Thymus (tissue), 11 donors: ENCODE measurements around the gene BTNL2. TPM values are rescaled to one million over a fixed set of nuclear protein-coding genes. Genes with fewer than 3 reads are reported as not detected.
"Not testable (repeated sequence)": the region's sequence is repeated elsewhere in the genome, so short reads cannot be mapped to it uniquely, and the experiment has no call there.

ENCODE experiments used
- DNase-seq, 9 donors: peaks; one replicate each; pipeline ENCODE4 v3.0.0-alpha.2; 2013; ENCODE audit warnings: low spot score in 9 of 9, low read depth in 6 of 9, missing footprints in 1 of 9
- H3K27ac ChIP-seq, 2 donors: one replicate each; pipeline ENCODE4 v1.5.1; 2013; ENCODE audit warnings: control low read depth in 1 of 2, low read depth in 1 of 2, low read length in 1 of 2, mild to moderate bottlenecking in 1 of 2, moderate library complexity in 1 of 2
- H3K27me3 ChIP-seq, 2 donors: one replicate each; pipeline ENCODE4 v1.5.1; 2013; ENCODE audit warnings: low read length in 1 of 2; ENCODE audit not compliant: control insufficient read depth in 2 of 2, insufficient read depth in 1 of 2
- H3K36me3 ChIP-seq, 2 donors: one replicate each; pipeline ENCODE4 v1.5.1; 2013; ENCODE audit warnings: low read length in 1 of 2, mild to moderate bottlenecking in 1 of 2, moderate library complexity in 1 of 2; ENCODE audit not compliant: control insufficient read depth in 2 of 2, insufficient read depth in 2 of 2
- H3K4me1 ChIP-seq, 2 donors: one replicate each; pipeline ENCODE4 v1.5.1; 2013; ENCODE audit warnings: low read length in 2 of 2; ENCODE audit not compliant: control insufficient read depth in 2 of 2, insufficient read depth in 2 of 2
- H3K4me3 ChIP-seq, 2 donors: one replicate each; pipeline ENCODE4 v1.5.1; 2013; ENCODE audit warnings: low read length in 2 of 2, control low read depth in 1 of 2, mild to moderate bottlenecking in 1 of 2
- H3K9me3 ChIP-seq, 2 donors: one replicate each; pipeline ENCODE4 v1.5.1; 2013; ENCODE audit warnings: low read length in 1 of 2, mild to moderate bottlenecking in 1 of 2; ENCODE audit not compliant: control insufficient read depth in 2 of 2, insufficient read depth in 1 of 2
- WGBS: extraction: QIAGEN DNeasy Blood & Tissue Kit; methylation state at CpG from one replicate; pipeline ENCODE4 v1.1.7; 2013; 5-methylcytosine and 5-hydroxymethylcytosine counted together
- polyA plus RNA-seq: library from polyadenylated mRNA; stranded (reverse); fragments of 200-250 nt; gene quantifications from one replicate; pipeline ENCODE4 v1.2.3, GENCODE V29; 2013
- total RNA-seq: library from RNA; stranded (reverse); fragments of 120-200 nt; gene quantifications from one replicate; pipeline ENCODE4 v1.2.4, GENCODE V29; 2013
- donor health status: healthy.

The BTNL2 gene
- total and polyA plus RNA-seq, 2 donors: not detected

DNA sequence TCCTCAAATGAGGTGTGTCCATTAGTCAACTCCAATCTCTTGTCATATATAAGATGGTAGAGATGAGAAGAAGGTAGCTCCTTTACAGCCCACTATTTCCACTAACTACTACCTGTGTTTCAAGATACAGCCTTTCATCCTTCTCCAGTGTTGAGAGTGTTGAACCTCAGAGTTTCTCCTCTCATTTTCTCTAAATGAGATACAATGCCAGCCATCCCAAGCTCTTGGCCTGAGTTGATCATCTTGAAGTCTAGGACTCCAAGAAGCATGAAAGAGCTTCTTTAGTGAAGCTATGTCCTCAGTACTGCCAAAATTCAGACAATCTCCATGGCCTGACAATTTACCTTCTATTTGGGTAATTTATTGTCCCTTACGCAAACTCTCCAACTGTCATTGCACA, 32.2 kb upstream of the BTNL2 start:
- Histone ChIP-seq H3K36me3 (peaks cover 0 to 13% of the 10 kb centered on the region in 2 donors), H3K4me1 (peaks cover 0 to 8% of the 10 kb centered on the region in 2 donors), H3K4me3 (no peak overlapping the region), H3K27ac (peak overlapping the region in 1 of 2 donors; percentile 44), H3K9me3 (no peaks in the 10 kb centered on the region), H3K27me3 (no peaks in the 10 kb centered on the region)
- no peak for DNase-seq
- WGBS: 91% methylated on average over 1 of the region's 1 CpG

DNA sequence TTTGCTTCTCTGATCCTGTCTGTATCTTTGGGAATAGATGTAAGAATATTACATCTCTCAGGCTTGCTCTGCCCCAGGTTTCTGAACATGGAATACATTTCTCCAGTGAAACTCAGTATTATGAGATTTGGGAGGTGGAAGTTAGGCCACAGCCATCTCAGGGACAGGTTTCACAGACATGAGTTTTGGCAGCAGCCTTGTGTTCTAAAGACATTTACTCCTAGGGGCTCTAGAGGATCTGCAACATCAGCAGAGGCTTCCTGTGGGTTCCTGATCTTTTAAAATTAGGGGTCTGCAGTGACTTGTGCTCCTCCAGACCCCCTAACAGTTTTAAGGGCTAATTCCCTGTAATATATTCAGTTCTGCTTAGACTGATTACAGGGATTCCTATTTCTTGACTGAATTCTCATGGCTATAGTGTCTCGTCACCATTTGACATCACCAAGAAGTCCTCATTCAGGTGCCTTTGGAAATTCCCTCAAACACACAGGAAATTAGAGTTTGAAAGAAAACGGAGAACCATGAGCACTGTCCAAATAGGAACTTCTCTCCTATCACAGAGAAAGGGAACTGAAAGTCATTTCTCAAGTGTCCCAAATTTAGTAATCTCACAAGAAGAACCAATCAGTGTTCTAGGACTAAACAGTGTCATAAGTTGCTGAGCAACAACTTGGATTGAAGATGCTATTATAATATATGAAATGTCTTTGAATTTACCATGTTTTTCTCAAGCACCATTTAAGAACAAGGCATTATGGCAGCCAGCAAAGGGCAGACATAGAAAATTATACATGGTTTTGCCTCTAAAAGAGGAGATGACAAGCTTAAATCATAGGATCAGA, 30.2 kb upstream of the BTNL2 start:
- H3K36me3 ChIP-seq: peaks cover 0 to 4% of the 10 kb centered on the region in 2 donors
- H3K27me3 ChIP-seq: no peaks in the 10 kb centered on the region
- H3K4me3 ChIP-seq: no peak overlapping the region
- peaks cover 0 to 8% of the 10 kb centered on the region in 2 donors for H3K4me1 ChIP-seq
- H3K27ac ChIP-seq: peak overlapping the region; percentile 75 to 77
- no peaks in the 10 kb centered on the region for H3K9me3 ChIP-seq
- WGBS: 38% methylated on average over 2 of the region's 2 CpGs
- peak in 3 of 9 donors; percentile 15 to 56 (median 21) for DNase-seq

DNA sequence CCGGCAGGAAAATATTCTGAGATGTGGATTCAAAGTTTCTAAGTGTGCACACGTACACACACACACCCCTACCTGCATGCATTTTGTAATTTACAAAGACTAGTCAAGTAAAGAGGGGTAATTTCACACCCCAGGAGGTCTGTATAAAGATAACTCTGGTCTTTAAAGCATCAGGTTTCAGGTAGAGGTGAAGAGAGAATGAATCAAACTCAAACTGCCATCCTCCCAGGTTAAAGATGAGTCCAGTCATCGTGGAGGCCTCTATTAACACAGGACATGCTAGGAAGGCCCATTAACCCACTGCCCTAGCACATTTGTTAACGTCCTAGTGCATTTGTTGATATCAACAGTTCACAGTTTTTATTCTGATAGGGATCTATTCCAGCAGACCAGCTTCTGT, 29.2 kb upstream of the BTNL2 start:
- 94% methylated on average over 4 of the region's 4 CpGs for whole genome bisulfite sequencing
- H3K4me3 ChIP-seq: no peak overlapping the region
- no peaks in the 10 kb centered on the region for H3K36me3 ChIP-seq
- H3K9me3 ChIP-seq: no peaks in the 10 kb centered on the region
- H3K4me1 ChIP-seq: peaks cover 0 to 6% of the 10 kb centered on the region in 2 donors
- H3K27ac ChIP-seq: peak overlapping the region in 1 of 2 donors; percentile 20
- no peak for DNase-seq
- no peaks in the 10 kb centered on the region for H3K27me3 ChIP-seq

DNA sequence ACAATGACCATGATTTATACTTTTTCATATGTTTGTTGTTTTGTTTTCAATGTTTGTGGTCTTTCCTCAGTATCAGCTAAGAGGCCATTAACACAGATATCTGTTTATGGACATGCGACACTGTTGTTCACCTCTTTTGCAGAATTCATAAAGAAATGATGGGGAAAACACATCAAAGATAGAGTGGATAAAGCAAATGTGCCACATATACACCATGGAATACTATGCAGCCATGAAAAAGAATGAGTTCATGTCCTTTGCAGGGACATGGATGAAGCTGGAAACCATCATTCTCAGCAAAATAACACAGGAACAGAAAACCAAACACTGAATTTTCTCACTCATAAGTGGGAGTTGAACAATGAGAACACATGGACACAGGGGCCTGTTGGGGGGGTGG, 27.0 kb upstream of the BTNL2 start:
- WGBS: 99% methylated on average over 1 of the region's 1 CpG

DNA sequence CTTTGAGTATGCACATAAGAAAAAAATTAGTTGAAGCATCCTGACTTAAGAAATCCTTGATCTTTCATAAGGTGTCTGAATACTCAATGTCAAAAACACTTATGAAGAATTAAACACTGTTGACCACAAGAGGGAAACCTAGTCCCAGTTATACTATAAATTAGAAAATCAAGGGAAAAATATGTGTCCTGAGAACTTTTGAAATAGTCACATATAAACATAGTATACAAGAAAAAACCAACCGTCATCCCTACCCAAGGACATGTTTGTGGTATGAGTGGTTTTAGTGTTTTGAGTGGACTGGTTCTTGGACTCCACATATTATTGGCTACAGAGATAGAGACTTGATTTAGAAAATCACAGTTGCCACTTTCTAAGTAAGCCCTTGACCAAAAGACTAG, 25.1 kb upstream of the BTNL2 start:
- H3K4me1 ChIP-seq: peaks cover 0 to 2% of the 10 kb centered on the region in 2 donors
- 8% methylated on average over 1 of the region's 1 CpG for WGBS

More for the DNA sequence above, 27.0 kb upstream of the BTNL2 start:
- H3K27me3 ChIP-seq, H3K4me1 ChIP-seq, H3K4me3 ChIP-seq, H3K9me3 ChIP-seq, H3K36me3 ChIP-seq, H3K27ac ChIP-seq, DNase-seq: not testable (repeated sequence)

DNA sequence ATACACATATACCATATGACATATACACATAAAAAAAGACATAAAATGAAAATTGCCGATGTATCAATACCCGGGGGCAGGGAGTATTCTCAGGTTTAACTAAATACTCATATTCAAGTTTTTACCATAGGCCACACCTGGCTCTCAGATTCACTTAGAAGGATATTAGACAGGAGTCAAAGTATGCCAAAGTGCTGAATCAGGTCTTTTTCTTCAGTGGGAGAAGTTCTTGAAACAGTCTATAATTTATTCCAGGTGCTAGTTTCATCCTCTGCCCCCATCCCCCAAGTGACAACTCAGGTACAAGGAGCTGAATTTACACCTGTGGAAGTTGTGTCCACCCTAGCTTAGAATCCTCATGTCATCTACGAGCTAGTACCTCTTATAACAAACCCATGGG, 24.2 kb upstream of the BTNL2 start:
- Histone ChIP-seq H3K36me3 (no peaks in the 10 kb centered on the region), H3K4me3 (no peak overlapping the region), H3K27ac (no peak overlapping the region), H3K27me3 (no peaks in the 10 kb centered on the region), H3K9me3 (no peaks in the 10 kb centered on the region), H3K4me1 (no peaks in the 10 kb centered on the region)
- no peak for DNase-seq
- WGBS: 94% methylated on average over 3 of the region's 3 CpGs

More for the DNA sequence above, 25.1 kb upstream of the BTNL2 start:
- H3K9me3 ChIP-seq: no peaks in the 10 kb centered on the region
- DNase-seq: peak in 1 of 9 donors; percentile 38
- H3K27ac ChIP-seq: no peak overlapping the region
- H3K27me3 ChIP-seq: no peaks in the 10 kb centered on the region
- no peaks in the 10 kb centered on the region for H3K36me3 ChIP-seq
- no peak overlapping the region for H3K4me3 ChIP-seq

DNA sequence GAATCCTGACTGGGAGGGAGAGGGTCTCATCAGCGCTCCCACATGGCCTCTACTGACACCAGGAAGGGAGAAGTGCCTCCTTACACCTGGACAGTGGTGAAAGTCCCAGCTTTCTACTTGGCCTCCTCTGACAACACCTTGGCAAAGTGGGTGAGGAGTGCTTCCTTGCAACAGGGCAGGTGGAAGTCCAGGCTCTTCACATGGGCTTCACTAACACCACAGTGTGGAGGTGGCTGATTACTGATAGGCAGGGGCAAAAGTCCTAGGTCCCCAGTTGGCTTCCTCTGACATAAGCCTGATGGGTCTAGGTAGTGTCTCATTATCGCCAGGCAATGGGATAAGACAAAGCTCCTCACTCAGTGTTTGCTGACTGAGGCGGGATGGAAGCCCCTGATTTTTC, 23.2 kb upstream of the BTNL2 start:
- Histone ChIP-seq H3K4me1 (no peaks in the 10 kb centered on the region), H3K9me3 (no peaks in the 10 kb centered on the region), H3K4me3 (no peak overlapping the region), H3K36me3 (no peaks in the 10 kb centered on the region), H3K27me3 (no peaks in the 10 kb centered on the region), H3K27ac (no peak overlapping the region)
- no peak for DNase-seq
- WGBS: over 99% methylated on average over 3 of the region's 3 CpGs

DNA sequence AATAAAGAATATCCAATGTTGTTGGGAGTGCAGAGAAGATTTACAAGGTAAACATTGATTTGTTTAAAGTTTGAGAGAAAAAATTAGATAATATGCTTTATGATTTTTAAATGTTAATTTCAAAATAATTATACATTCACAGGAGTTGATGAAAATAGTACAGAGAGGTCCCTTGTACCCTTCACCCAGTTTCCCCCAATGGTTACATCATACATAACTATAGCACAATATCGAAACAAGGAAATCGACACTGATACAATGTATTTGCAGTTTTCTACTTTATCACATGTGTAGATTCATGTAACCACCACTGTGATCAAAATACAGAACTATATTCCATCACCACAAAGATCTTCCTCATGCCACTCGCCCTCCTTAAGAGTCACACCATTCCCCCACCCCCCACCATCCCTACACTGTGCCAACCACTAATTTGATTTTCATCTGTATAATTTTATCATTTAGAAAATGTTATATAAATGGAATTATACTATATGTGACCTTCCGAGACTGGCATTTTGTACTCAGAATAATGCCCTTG, 21.0 kb upstream of the BTNL2 start:
- WGBS: 97% methylated on average over 4 of the region's 4 CpGs
- Histone ChIP-seq H3K4me3 (no peak overlapping the region), H3K27me3 (no peaks in the 10 kb centered on the region), H3K27ac (no peak overlapping the region), H3K4me1 (no peaks in the 10 kb centered on the region), H3K9me3 (no peaks in the 10 kb centered on the region), H3K36me3 (no peaks in the 10 kb centered on the region)
- no peak for DNase-seq

DNA sequence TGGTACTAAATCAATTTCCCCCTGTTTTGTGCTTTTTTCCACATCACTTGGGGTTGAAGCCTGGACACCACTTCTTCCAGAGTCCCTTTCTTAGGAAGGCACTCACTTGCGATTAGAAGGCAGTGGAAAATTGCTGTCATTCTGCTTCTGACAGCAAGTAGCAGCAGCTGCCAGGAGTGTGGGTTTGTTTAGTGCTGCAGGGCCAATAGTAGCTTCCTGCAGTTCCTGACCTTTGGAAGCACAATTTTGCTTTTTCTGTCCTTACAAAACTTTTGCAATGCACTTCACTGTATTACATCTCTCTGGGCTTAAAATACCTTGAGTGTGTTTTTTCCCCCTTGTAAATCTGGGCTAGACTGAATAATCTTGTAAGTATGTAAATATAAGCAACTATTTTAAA, 20.2 kb upstream of the BTNL2 start:
- Histone ChIP-seq H3K27me3 (no peaks in the 10 kb centered on the region), H3K9me3 (no peaks in the 10 kb centered on the region), H3K36me3 (no peaks in the 10 kb centered on the region), H3K4me1 (no peaks in the 10 kb centered on the region), H3K4me3 (no peak overlapping the region), H3K27ac (peak overlapping the region in 1 of 2 donors; percentile 13)
- WGBS: 86% methylated on average over 1 of the region's 1 CpG
- DNase-seq: no peak
